GM18951 (cell line): Measurements from ENCODE around the gene ANXA11.
"Not testable (repeated sequence)": the region's sequence is repeated elsewhere in the genome, so short reads cannot be mapped to it uniquely, and the experiment has no call there.

Experiments used
- POLR2A ChIP-seq: IDR thresholded peaks from 4 replicates; pipeline ENCODE4 v1.6.1; 2011; ENCODE audit warnings: mild to moderate bottlenecking; ENCODE audit not compliant: insufficient read length, insufficient read depth; ENCODE audit errors: extremely low read depth
- in situ Hi-C: fragments of 300-500 bp; cut with MboI; formaldehyde crosslinking; loops from one replicate; pipeline ENCODE4 v1.12.0; 2022; ENCODE audit warnings: low sequenced_read_pairs, mixed read lengths, inconsistent platforms; ENCODE audit not compliant: unreplicated experiment

ANXA11 gene

DNA sequence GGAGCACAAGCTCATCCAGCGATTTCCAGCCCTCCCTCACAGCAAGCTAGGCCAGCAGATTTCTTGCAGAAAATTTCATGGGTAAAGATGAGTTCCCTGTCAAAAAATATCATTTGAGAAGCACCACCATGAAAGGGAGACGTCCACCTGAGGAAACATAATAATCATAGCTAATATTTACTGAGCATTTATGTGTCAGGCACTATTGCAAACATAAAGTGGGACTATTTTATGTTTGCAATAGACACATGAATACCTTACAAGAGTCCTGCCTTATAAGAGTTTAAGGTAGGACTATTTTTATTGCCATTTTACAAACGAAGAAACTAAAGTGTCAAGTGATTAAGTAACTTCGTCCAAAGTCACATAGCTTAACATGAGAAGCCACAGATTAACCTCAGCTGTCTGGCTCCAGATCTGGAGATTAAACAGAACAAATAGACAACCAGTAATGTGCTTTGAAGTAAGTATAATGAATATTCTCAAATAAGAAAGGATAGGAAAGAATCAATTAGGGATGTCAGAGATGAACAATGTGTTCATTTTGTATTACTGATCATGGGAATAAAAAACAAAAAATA is 7.3 kb upstream of the ANXA11 start:
- in situ Hi-C loops = loop anchor here (10.0 kb wide), 1 partner anchor 58 kb away; no protein-coding TSS in a partner anchor

DNA sequence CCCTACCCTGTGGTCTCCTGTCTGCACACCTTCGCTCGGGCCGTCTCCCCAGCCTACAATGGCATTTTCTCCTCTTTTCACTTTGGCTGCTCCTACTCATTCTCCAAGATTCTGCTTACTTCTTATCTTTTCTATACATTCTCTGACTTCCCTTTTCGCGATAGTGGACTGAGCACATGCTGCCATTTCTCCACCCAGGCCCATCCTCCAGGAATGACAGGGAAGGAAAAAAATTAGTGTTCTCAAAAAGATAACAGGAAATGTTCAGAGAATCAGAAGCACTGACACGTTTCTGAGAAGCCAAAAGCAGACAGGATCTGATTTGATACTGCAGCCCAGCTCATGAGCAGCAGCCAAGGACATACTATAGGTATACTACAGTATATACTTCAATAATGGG is 6.4 kb upstream of the ANXA11 start:
- no peak for TF ChIP-seq POLR2A
- in situ Hi-C loops = loop anchor here (10.0 kb wide), 1 partner anchor 57 kb away; no protein-coding TSS in a partner anchor

DNA sequence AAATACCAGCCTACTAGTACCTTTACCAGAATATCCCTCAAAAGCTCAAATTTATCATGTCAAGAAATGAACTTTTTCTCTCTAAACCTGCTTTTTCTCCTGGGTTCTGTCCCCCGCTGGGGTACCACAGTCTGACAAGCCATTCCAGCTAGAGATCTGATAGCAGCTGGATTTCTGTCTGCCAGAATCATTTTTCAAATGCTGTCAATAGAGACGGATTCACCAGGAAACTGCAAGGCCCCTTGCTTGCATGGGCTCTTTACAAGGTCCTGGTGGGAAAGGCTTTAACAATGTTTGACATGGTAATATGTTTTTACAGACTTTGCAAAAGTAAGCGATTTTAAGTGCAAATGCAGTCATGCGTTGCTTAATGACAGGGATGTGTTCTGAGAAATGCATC is 4.9 kb upstream of the ANXA11 start:
- in situ Hi-C loops = loop anchor here (10.0 kb wide), 1 partner anchor 55 kb away; no protein-coding TSS in a partner anchor
- no peak for TF ChIP-seq POLR2A

DNA sequence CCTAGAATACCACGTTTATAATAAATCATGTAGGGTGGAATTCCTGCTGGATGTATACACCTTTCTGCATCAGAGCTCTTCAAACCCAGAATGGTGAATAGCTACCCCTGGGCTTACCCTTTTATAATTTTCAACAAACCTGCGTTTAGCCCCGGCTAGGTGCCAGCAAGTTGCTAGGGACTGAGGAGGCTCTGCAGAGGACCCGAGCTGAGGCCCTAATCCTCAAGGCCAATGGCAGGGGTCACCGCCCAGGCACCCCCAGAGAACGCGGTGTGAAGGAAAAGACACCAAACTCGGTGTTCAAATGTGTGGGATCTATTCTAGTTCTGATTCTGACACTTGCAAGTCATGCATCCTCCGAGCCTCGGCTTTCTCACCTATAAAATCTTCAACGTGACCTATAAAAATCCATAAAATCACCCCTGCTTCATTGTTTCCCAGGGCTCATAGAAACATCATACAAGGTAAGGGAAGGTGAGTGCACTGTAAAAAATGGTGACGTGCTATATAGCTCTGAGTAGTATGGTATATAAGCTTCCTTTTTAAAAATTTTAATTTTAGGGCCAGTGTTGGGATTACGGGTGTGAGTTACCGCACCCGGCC is 2.5 kb upstream of the ANXA11 start:
- no peak for TF ChIP-seq POLR2A
- in situ Hi-C loops = no loop called here

DNA sequence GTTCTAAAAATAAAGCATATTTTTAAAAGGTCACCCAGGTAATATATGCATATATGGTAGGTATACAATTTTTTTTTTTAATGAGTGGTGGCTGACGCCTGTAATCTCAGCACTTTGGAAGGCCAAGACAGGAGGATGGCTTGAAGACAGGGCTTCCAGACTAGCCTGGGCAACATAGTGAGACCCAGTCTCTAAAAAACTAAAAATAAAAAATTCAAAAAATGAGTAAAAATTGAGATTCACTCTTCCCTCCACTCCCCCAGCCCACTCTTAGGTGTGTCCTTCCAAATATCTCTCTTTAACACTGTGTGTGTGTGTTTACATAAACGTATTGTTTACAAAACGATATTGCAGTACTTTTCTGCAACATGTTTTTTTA is 929 bp upstream of the ANXA11 start:
- in situ Hi-C loops = no loop called here
- TF ChIP-seq POLR2A = no peak

DNA sequence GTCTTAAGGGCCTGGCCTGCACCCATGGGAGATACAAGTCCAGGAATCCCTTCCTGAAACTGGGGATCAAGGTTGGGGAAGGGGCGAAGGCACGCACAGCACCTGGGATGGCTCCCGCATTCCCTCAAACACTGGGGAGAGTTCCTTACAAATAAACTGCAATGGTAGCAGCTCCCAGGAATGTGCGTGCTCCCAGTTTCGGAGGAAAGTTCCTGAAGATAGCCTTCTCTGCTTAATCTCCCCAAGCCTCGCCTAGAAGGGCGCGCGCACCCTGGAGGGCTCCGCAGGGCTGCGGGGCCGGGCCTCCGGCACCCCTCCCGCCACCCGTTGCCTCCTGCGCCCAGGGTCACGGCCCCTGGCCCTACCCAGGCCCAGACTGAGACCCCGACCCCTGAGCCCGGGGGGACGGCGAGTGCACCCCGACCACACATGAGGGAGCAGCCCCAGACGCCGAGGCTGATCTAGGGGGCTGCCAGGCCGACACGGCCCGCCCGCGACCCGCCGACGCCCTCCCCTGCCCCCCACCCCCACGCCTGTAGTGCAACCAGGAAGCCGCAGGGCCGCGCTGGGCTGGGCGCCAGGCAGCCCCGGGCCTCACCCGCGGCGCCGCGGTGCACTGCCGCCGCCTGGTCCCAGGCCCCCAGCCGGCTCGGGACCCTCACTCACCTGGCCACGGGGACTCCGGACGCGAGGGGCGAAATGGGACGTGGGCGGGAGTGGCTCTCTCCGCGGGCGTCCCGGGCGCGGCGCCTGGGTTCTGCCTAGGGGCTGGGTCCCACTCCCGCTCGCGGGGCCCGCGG is 460 bp downstream of the ANXA11 start:
- in situ Hi-C loops = no loop called here
- no peak for TF ChIP-seq POLR2A

DNA sequence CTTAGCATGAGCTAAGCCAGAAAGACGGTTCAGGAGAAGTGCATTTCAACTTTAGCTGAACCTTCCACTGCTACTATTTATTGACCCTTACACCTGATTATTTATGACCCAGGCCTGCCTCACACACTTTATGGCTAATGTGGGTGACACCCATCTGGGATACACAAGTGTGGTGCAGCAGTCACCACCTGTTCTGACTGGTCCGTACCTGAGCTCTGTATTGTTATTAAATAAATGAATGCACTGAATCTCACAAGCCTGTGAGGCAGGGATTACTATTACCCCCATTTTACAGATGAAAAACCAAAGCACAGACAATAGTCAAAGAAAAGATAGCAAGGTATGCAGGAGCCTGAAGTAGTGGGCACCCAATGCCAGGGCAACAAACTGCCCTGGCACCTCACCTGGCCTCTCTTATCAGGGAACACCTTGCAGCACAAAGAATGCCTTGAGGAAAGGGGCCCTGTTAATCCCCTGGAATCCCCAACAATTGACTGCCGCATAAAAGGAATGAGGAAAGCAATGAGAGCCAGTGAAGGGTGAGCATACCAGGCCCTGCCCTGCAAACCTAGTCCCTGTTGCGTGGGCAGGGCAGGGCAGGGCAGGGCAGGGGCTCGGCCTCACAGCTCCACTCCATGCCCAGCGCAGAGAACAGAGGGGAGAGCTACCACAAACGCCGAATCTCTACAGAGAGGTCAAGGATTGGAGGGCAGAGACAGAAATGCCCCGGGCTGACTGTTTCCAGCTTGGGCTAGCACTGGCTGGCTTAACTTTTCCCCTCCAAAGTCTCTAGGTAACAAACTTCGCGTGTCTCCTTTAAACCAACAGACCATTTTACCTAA is 1.3 kb downstream of the ANXA11 start:
- no peak for TF ChIP-seq POLR2A

DNA sequence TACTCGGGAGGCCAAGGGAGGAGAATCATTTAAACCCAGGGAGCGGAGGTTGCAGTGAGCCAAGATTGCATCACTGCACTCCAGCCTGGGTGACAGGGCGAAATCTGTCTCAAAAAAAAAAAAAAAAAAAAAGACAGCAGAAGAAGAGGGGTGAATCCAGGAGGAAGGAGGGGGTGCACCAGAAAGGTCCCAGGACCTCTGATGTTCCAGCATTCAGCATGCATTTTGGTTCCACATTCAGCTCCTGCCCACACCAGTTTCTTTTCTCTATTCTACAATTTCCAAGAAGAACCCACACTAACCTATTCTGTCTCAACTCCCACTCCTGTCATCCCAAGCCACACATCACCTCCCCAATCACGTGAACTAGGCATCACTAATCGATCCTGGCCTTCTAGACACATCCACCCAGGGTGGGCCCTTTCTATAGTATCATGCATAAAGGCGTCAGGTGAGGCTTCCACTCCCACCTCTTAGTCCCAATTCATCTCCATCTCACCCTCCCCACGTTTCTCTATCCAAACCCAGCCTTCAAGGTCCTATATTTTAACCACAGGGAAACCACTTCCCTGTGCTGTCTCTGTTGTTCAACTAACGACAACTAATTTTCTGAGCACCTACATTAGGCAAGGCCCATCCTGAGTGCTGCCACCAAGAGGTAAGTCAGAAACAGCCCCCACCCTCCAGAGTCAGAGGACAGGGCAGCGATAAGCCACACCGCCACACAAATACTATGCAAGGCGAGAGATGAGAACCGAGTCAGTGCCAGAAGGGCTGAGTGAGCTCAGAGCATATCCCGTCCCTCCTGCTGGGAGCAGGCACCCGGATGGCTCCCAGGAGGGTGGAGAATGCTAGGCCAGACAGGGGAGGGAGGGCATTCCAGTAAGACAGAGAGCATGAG is 2.2 kb downstream of the ANXA11 start:
- in situ Hi-C loops = no loop called here
- TF ChIP-seq POLR2A = peak; percentile 28

More for the DNA sequence above, 1.3 kb downstream of the ANXA11 start:
- in situ Hi-C loops = no loop called here

DNA sequence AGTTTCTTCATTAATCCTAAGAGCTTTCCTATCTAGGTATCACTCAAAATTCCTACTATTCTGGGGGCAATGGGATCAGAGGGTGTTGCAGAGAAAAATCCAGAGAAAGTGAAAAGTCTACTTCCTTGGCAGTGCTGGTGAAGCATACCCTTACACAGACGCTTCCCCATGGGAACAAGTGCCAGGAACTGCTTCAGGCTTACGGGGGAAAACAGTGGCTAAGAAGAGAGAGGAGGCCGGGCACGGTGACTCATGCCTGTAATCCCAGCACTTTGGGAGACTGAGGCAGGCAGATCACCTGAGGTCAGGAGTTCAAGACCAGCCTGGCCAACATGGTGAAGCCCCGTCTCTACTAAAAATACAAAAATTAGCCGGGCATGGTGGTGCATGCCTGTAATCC is 2.8 kb downstream of the ANXA11 start:
- in situ Hi-C loops = not testable (repeated sequence)

DNA sequence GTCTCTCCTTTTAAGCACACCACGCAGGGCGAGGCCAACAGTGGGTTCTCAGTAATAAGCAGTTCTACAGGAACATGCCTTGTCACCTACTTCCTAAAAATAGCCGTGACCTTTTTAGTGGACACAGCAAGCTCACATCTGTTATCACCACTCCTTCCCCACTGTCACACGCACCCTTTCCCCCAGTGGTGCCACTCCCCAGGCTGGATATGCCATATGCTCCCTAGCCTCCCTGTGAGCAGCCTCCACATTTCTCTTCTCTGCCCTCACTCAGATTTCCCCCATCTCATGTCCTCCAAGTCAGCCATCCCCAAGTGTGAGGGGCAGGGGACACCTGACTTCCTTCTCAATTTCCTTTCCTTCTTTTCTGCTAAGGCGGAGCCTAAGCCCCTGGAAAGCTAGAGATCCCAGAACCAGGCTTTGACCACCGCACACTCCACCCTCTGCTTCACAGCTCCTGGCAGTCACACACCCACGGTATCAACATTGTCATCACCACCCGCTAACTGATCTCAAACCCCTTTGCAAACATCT is 3.7 kb downstream of the ANXA11 start:
- in situ Hi-C loops = no loop called here

DNA sequence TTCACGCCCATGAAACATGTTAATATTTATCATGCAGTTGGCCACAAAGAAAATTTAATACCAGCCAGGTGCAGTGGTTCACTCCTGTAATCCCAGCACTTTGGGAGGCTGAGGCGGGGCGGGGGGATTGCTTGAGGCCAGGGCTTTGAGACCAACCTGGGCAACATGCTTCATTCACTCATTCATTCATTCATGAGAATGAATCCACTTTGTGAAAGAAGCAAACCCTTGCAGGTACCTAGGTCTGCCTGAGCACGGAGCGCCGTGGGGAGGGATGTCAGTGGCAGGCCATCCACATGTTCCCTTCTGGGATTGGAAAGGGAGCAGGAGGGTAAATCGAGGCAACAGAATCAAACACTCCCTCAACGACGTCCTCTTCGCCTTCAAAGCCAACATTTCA is 4.7 kb downstream of the ANXA11 start:
- in situ Hi-C loops = no loop called here
- no peak for TF ChIP-seq POLR2A

More for the DNA sequence above, 3.7 kb downstream of the ANXA11 start:
- TF ChIP-seq POLR2A = no peak

DNA sequence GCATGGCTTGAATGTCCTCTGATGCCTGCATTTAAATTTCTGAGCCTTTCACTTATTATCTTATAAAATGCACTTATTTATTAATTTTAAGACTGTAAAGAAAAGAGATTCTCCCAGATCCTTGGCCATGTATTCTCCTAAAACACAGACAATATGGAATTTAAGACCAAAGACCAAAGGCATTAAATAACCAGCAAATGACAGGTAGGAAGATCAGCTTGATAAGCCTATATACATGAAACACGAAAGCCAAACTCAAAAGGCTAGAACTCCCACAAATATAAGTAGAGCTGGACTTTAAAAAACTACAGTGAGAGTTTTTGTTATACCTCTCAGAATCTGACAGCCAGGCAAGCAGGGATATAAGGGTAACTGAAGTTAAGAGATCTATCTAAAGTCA is 5.1 kb downstream of the ANXA11 start:
- in situ Hi-C loops = no loop called here
- TF ChIP-seq POLR2A = no peak
